GM12892 (cell line): ENCODE results near the gene RWDD3.

ENCODE experiments used
- DNase-seq: peaks from one replicate; pipeline ENCODE4 v3.0.0; 2011; ENCODE audit not compliant: insufficient read length
- FAIRE-seq: peaks from 2 replicates; lab custom pipeline; 2011; peaks lifted over from hg19 to GRCh38; lab: Jason Lieb, UNC
- POLR2A ChIP-seq: IDR thresholded peaks from 2 replicates; pipeline ENCODE4 v1.6.1; 2011; ENCODE audit warnings: low read depth, low read length, control low read depth
- POLR2AphosphoS5 ChIP-seq: IDR thresholded peaks from 2 replicates; pipeline ENCODE4 v1.6.1; 2011; ENCODE audit warnings: low read depth, low read length, control low read depth
- TAF1 ChIP-seq: IDR thresholded peaks from 2 replicates; pipeline ENCODE4 v1.6.1; 2011; ENCODE audit warnings: low read depth, mild to moderate bottlenecking, control low read depth, low read length, borderline replicate concordance

The RWDD3 gene

DNA sequence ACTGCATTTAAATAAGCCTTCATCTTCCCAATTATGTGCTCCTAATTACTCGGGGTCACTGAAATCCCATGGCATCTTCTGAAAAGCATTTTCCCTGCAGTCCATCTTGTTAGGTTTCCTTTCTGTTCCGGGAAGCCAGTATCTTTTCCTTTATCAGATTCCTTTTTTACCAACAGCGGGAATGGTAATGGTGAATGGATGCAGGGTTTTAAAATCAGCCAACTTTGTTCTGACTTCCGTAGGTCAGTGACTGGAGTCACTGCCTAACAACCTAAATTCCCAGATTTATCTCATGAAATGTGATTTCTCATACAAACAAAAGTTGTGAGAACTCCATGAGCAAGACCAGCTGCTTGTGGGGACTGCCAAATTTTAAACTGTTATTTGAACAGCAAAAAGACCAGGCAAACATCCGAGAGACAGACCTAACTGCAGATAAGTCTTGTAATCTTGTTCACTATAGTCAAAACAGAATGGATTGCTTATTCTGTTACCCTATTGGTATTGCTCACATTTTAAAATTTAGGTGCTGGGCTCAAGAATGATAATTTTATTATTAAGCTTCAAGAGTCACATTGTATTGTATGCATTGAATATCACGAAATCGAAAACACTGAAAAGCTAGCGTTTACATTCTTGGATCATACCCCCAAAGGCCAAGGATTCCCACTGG is 1.2 kb upstream of the RWDD3 start:
- no peak for FAIRE-seq
- DNase-seq = no peak
- TF ChIP-seq POLR2A (no peak), POLR2AphosphoS5 (no peak), TAF1 (no peak)

DNA sequence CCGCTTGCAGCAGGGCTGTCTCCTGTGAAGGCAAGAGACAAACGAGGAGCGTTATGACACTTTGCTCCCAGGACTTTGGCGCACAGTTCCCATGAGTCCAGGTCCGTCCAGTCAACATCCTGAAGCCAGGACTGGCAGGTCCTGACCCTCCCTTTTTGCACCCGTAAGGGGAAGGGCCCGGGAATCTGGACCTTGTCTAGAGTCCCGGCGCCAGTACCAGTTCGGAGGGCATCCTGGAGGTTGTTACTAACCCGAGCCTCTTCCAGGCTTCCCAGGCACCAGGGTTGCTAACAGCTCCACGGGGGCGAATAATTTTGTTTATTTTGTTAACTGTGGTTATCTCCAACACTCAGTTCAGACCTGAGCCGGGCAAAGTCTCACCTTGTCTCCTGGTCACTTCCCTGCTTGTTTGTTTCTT is 682 bp upstream of the RWDD3 start:
- TF ChIP-seq TAF1 (no peak), POLR2A (no peak), POLR2AphosphoS5 (no peak)
- no peak for FAIRE-seq

DNA sequence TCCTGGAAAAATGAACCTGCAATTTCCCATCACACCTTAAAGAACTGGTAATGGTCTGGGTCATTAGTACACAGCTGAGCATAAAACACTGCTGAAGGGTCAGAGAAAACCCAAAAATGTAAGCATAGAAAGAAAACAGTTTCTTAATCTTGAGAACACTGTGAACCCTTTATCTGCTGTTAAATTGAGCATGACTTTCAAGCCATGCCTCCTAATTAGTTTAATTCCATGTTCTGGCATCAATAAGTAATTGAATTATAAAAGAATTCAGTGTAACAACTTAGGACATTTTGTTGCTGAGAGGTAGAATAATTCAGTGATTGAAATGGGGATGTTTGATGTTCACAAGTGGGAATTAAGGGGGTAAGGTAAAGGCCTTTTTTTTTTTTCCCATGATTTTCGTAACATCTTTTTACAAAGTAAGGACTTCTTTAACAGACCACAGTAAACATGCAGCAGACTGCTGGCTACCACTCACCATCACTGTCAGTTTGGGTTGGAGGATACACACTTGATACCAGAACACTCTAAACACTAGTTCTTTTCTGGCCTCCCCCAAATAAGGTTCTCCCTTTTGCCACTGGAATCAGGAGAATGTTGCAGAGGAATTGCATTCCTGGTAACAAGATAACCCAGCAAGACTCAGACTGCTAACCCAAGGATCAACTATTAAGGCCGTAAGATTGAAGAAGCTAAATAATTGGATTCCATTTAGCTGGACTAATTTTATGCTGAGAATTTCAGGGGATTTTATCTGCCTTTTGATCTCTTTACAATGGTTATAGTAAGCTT is 3.0 kb downstream of the RWDD3 start:
- FAIRE-seq (no peak), DNase-seq (no peak)
- TF ChIP-seq POLR2A = no peak
- no peak for TF ChIP-seq TAF1
- TF ChIP-seq POLR2AphosphoS5 = no peak

More for the DNA sequence above, 682 bp upstream of the RWDD3 start:
- DNase-seq = no peak

DNA sequence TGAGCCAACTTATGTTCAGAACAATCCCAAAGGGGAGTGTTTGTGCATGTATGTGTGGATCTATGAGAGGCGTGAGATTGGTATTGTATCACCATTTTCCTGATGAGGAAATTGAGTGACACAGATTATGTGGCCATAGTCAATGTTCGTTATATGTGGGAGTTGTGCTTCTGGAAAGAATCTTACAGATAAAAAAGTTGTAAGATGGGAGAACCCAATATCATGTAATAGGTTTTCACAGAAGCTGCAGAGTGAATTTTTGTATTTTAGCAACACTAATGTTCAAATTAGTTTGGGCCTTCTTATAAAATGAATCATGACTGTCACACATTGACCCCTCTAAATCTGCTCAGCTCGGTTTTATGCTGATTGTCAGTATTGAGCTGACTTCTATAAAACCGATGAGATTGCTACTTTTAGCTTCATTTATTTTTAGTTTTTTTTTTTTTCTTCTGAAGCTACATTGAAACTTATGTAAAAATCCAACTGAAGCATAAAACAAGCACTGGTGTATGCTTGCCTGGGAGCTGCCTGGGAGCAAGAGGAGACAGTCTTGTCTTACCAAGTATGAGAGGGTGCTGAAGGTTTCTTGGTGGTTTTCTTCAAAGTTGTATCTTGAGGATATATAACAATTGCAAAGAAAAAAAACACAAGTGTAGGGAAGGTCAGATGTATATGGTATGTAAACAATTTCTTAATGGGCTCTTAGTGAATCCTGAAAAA is 4.1 kb downstream of the RWDD3 start:
- TF ChIP-seq POLR2A (no peak), TAF1 (no peak), POLR2AphosphoS5 (no peak)
- no peak for DNase-seq
- FAIRE-seq = no peak

DNA sequence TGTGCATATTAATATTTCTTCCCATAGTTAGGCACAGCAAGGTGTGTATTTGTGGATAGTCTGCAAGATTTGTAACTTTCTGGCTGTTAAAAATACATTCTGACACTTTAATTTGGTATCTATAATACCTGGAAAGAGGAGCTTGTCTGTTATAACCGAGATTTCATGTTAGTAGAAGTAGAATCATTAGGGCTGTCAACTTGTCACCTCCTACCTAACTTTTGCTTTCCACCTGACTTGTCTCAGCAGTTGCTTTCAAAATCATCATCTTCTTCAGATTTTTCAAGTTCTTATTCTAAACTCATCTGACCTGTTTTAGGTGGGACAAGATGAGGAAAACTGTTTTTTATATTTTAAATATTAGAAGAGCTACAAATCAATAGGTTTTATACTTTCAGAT is 11.0 kb downstream of the RWDD3 start:
- FAIRE-seq = no peak
- DNase-seq = no peak
- no peak for TF ChIP-seq POLR2AphosphoS5
- TF ChIP-seq TAF1 = no peak
- TF ChIP-seq POLR2A = no peak

DNA sequence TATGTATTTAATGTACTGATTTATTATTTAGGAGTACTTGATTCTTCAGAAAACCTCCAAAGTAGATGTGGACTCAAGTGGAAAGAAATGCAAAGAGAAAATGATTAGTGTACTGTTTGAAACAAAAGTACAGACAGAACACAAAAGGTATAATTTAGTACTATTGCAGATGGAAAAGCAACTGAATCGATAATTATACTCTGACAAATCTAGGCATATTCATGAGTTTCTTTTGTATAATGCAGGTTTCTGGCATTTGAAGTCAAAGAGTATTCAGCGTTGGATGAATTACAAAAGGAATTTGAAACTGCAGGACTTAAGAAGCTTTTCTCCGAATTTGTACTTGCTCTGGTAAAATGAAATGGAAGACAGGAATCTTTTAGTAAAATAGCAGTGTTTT is 12.5 kb downstream of the RWDD3 start:
- DNase-seq (no peak), FAIRE-seq (no peak)
- TF ChIP-seq TAF1 = no peak
- TF ChIP-seq POLR2A = no peak
- no peak for TF ChIP-seq POLR2AphosphoS5

DNA sequence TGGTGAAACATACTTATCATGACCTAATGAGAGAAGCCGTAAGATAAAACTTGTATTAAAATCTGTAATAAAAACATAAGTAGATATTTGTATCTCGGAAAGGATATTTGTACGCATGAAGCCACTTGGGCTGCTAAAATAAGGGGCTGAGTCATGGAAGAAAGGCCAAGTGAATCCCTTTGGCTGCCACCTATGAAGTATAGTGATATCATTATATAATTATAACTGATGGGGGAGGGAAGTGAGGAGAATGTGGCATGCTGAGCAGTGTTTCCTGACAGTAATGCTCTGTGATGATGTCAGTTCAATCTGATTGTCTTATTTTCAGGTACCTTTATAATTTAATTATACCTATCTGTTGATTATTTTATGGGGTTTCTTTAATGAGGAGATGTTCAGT is 13.6 kb downstream of the RWDD3 start:
- FAIRE-seq (no peak), DNase-seq (no peak)
- TF ChIP-seq TAF1 = no peak
- TF ChIP-seq POLR2AphosphoS5 = no peak
- no peak for TF ChIP-seq POLR2A

DNA sequence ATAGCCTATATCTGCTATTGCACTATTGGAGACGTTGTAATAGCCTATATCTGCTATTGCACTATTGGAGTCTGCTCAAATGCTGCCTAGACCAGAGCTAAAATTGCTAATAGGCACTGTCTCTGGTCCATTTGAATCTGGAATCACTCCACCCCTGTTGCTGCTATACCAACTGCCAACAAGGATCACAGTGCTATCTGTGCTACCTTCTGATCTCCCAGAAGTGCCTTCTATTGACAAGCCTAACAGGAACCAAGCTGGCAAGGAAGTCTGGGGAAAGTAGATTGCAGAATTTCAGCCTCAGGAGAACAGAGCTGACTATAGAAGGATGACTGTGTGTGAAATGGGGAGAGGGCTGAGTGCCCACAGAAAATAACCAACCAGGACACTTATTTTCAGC is 15.9 kb downstream of the RWDD3 start:
- FAIRE-seq = no peak
- TF ChIP-seq TAF1 = no peak
- DNase-seq = no peak

DNA sequence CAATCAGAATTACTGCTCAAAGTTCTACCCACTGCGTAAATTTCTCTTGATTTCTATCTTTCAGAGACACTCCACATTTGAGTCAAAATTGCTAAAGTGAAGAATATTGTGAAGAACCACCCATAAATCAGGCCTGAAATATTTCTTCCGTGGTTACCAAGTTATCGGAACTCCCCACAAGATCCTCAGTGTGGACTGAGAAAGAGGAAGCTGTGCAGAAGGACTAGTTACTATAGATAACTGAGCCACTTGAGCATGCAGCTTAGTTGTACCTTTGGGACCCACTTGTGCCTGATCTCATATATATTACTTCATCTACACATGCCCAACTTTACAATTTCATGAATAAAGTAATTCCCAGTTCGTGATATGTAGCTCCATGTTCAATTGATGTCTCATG is 18.4 kb downstream of the RWDD3 start:
- no peak for DNase-seq
- FAIRE-seq = no peak

DNA sequence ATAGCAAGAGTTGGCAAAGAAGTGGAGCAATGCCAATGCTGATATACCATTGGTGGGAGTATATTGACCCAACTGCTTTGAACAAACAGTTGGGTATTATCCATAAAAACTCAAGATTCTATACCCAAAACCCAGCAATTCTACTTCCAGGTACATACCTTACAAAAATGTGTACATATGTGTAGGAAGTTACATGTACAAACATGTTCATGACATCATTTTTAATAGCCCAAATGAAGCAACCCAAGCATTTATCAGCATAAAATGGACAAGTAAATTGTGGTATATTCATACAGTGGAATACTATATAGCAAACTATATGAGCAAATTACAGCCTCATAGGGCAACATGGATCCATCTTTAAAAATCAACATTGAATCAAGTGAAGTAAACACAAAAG is 20.9 kb downstream of the RWDD3 start:
- no peak for FAIRE-seq
- DNase-seq = no peak
- TF ChIP-seq POLR2A (no peak), POLR2AphosphoS5 (no peak), TAF1 (no peak)

More for the DNA sequence above, 18.4 kb downstream of the RWDD3 start:
- TF ChIP-seq POLR2A (no peak), POLR2AphosphoS5 (no peak), TAF1 (no peak)

DNA sequence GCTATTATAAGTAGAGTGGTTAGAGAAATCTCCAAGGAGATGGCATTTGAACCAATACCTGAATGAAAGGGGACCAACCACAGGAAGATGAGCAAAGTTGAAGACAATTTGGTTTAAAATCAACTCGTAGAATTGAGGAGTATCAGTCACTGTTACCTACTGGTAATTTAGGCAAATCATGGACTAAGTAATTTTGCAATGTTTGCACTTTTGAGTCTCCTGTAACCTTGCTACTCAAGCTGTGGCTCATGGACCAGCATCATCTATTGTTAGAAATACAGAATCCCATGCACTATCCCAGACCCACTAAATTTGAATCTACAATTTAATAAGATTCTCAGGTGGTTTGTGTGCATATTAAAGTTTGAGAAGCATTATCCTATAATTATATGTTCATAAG is 21.8 kb downstream of the RWDD3 start:
- DNase-seq (no peak), FAIRE-seq (no peak)
- TF ChIP-seq POLR2AphosphoS5 = no peak
